ENCODE data around the gene PHLDA2.

The PHLDA2 gene

DNA sequence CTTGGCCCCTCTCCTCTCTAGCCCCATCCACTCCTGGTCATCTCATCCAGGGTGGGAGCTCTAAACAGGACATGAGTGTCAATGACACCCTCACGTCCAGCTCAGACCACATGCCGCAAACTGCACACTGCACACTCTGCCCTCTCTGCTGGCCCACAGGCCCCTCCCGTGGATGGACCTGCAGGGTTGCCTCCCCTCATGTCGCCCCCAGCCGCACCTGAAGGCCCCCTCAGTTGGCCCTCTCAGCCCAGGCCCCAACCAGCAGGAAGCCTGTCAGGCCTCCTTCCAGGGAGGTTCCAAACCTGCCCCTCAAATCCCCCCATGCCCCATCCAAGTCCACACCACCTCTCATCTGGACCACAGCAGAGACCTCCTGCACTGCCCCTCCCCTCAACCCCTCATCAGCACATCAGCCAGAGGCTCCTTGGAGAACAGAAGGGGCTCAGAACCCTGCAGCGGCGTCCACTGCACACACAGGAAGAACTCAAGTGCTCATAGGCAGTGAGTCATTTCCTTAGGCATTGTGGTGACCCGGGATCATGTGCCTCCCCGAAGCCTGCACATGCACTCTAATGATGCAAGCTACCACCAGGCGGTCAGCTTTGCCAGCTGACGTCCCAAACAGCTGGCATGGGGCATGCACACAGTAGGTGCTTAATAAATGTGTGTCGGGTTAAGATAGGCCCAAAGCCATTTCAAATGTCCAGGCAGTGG, 30.7 kb downstream of the PHLDA2 start:
- TF ChIP-seq CTCF (IDR thresholded peaks at IDR 0.05; ENCODE audit: low read depth, low read length, missing control alignments) = no peak
- no peak overlapping the region for H3K4me3 ChIP-seq (ENCODE audit: low read depth, low read length)
- DNase-seq (ENCODE audit: low read depth) = peak; percentile 59
- in situ Hi-C loops (cut with HindIII; ENCODE audit: low sequenced_read_pairs) = no loop called here

DNA sequence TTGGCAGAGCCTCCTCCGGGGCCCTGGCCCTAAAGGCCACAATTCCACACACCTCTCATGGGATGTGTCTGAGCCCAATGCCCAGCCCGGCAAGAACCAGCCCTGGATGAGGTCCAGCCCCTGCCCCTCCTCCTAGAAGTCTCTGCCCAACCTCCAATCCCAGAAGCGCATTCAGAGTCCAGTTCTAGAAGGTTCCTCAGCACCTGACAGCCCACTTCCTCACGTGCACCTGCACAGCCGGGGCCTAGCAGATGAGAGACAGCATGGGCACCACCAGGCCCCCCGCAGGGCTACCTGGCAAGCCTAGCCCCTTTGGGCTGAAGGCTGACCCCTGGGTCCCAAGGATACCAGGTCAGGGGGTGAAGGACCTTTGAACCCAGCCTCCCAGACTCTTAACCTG, 32.2 kb downstream of the PHLDA2 start:
- TF ChIP-seq CTCF (IDR thresholded peaks at IDR 0.05; ENCODE audit: low read depth, low read length, missing control alignments) = no peak
- in situ Hi-C loops (cut with HindIII; ENCODE audit: low sequenced_read_pairs) = no loop called here
- DNase-seq (ENCODE audit: low read depth) = no peak
- H3K4me3 ChIP-seq (ENCODE audit: low read depth, low read length) = no peak overlapping the region

GRCh38 chr11:2896047-2896446, 33.2 kb downstream of the PHLDA2 start:
- TF ChIP-seq CTCF (IDR thresholded peaks at IDR 0.05; ENCODE audit: low read depth, low read length, missing control alignments) = no peak
- in situ Hi-C loops (cut with HindIII; ENCODE audit: low sequenced_read_pairs) = no loop called here
- no peak for DNase-seq (ENCODE audit: low read depth)
- H3K4me3 ChIP-seq (ENCODE audit: low read depth, low read length) = no peak overlapping the region

- TF ChIP-seq CTCF (IDR thresholded peaks at IDR 0.05; ENCODE audit: low read depth, low read length, missing control alignments) = no peak
- no peak overlapping the region for H3K4me3 ChIP-seq (ENCODE audit: low read depth, low read length)
- in situ Hi-C loops (cut with HindIII; ENCODE audit: low sequenced_read_pairs) = no loop called here
- no peak for DNase-seq (ENCODE audit: low read depth)
These were observed 35.3 kb downstream of the PHLDA2 start for GRCh38 chr11:2893935-2894334.

- DNase-seq (ENCODE audit: low read depth) = no peak
- peak; percentile 8 for TF ChIP-seq CTCF (IDR thresholded peaks at IDR 0.05; ENCODE audit: low read depth, low read length, missing control alignments)
- peak overlapping the region; percentile 37 for H3K4me3 ChIP-seq (ENCODE audit: low read depth, low read length)
- in situ Hi-C loops (cut with HindIII; ENCODE audit: low sequenced_read_pairs) = no loop called here
These were observed 36.2 kb downstream of the PHLDA2 start for GRCh38 chr11:2892967-2893528.

GRCh38 chr11:2892215-2892966, 36.8 kb downstream of the PHLDA2 start:
- in situ Hi-C loops (cut with HindIII; ENCODE audit: low sequenced_read_pairs) = no loop called here
- peak overlapping the region; percentile 37 for H3K4me3 ChIP-seq (ENCODE audit: low read depth, low read length)
- DNase-seq (ENCODE audit: low read depth) = no peak
- peak; percentile 90 for TF ChIP-seq CTCF (IDR thresholded peaks at IDR 0.05; ENCODE audit: low read depth, low read length, missing control alignments)

Measured in astrocyte of the cerebellum (primary cell).